Sciatic nerve (tissue), 2 donors: ENCODE results near the gene VPS4B. TPM values are rescaled to one million over a fixed set of nuclear protein-coding genes. Genes with fewer than 3 reads are reported as not detected.
A peak's percentile ranks its signal among the peaks of the same experiment; 100 is the strongest.
"Not testable (repeated sequence)": the region's sequence is repeated elsewhere in the genome, so short reads cannot be mapped to it uniquely, and the experiment has no call there.

Experiments used
- ATAC-seq: fragments of 200-7000 bp; cut with Tn5 transposase; one replicate; pipeline ENCODE4 v1.9.1; 2020; ENCODE audit warnings: mild to moderate bottlenecking, moderate library complexity
- DNase-seq: peaks from one replicate; pipeline ENCODE4 v3.0.0-alpha.2; 2020; ENCODE audit warnings: low spot score
- intact Hi-C: fragments of 100-400 bp; cut with DNase I; formaldehyde crosslinking; loops from one replicate; pipeline ENCODE4 v1.14.2; 2022
- total RNA-seq: library from RNA; stranded (reverse); fragmentation: NEBNext Ultra II Directional; extraction: Animal tissue kit (Norgen Biotek cat#: 25700); gene quantifications from one replicate; pipeline ENCODE4 v1.2.1, GENCODE V29; 2021
- donor health status: DM: no; HTN: no; CAD: no.
- donor health status: DM: no; HTN: no; CAD: no.

Gene VPS4B
- total RNA-seq = 60.4 TPM

DNA sequence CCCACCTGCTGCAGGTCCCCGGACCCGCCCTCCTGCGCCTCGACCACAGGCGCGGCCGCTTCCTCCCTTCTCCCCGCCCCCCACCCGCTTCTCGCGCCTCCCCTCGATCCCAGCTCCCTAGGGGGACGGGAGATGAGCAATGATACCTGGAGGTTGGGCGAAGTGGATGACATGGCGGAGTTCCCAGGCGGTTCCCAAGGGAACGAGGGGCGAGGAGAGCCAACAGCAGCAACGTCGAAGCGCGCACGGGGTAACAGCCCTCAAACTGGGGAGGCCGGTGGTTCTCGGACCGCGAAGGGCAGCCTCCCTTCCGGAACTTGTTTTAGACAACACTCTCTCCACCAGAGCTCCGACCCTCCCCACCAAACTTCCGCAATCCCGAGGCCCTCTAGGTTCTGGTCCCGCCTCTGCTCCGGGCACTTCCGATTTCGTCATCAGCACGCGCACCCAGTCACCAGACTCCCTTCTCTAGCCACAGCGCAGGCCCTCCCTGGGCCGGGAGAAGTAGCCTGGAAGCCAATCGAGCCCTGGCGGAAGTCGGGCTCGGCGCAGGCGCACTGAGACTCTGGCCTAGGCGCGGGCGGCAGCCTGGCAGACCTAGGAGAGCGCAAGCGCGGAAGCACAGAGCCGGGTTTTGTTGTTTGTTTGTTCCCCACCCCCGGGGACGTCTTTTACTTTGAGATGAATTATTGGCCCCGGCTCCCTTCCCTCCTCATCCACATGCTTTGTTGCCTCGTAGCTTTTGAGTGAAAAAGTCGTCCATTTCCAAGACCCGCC, at the start of gene VPS4B:
Gene VPS4B (minus strand): TSS at position 390 of the 777 bp plus-strand sequence. CDS start 217 bp downstream, at position 173.
- ATAC-seq (peak; percentile 99), DNase-seq (peak; percentile 100)
- intact Hi-C loops = no loop called here

DNA sequence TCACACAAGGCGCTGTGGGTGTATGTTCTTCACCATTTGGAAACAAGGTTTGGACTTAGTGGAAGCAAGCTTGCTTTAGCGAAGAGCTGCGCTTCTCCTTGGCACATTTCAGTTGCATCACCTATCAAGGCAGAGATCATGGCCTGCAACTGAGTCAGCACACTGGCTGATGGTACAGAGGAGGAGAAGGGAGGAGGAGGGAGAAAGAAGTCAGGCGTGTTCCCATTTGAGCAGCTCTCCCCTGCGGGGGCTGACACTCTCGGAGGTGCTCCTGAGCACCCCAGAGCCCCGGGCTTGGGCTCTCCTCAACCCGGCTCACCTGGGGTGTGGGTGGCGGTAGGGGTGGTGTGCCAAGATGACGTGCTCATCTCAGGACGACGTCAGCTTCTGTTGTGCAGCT, 48.5 kb upstream of the VPS4B start:
- DNase-seq (no peak), ATAC-seq (no peak)
- intact Hi-C loops = no loop called here

DNA sequence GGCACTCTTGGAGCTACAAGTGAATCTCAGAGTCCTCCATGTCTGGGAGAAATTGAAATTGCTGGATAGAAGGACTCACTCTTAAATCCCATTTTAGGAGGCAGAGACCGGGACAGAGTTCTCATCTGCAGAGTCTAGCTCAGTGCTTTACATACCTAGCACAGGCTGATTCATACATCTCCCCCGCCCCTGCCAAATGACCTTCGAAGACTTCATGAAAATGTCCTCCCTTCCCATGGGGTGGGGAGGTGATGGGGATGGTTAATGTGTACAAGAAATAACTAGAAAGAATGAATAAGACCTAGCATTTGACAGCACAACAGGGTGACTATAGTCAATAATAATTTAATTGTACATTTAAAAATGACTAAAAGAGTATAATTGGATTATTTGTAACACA, 46.3 kb upstream of the VPS4B start:
- ATAC-seq (no peak), DNase-seq (no peak)
- intact Hi-C loops = no loop called here

DNA sequence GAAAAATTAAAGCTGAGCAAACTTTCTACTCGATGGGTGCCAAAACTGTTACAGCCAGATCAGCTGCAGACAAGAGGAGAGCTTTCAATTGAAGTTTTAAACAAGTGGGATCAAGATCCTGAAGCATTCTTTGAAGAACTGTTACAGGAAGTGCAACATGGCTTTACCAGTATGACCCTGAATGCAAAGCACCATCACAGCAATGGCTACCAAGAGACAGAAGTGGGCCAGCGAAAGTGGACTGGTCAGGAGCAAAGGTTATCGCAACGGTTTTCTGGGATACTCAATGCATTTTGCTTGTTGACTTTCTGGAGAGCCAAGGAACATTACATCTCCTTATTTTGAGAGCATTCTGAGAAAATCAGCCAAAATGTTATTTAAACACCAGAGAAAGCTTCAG, 45.4 kb upstream of the VPS4B start:
- DNase-seq (no peak), ATAC-seq (no peak)
- intact Hi-C loops = no loop called here

DNA sequence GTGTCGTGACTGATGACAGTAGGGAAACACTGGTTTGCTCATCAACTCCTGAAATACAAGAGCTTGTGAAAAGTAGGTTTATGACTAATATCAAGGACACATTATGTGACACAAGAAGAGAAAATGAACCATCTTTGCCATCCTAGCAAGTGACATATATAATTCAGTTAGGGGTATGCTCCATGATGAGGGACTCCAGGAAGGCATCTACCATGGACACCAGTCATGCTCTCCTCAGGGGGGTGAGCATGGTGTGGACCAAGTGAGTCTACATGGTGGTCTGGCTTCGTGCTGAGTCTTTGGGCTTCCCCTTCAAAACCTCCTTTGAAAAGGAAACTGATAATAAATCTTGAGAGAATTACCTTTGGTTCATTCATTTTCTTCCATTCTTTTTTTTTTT, 42.8 kb upstream of the VPS4B start:
- DNase-seq = no peak
- no peak for ATAC-seq
- intact Hi-C loops = no loop called here

DNA sequence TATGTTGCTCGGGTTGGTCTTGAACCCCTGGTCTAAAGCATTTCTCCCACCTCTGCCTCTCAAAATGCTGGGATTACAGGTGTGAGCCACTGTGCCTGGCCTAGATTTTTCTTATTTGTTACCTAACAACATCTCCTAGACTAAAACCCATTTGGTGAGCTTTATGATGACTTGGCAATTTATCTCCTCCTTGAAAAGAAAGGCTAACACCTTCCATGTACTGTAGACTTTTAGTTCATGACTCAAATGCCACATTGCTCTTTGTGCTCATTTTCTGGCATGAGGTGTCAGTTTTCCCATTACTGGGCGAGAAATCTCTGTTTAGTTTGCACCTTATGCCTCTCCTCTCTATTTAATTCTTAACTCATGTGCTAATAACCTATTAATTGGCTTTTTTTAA, 42.2 kb upstream of the VPS4B start:
- intact Hi-C loops = no loop called here
- no peak for DNase-seq
- ATAC-seq = no peak

DNA sequence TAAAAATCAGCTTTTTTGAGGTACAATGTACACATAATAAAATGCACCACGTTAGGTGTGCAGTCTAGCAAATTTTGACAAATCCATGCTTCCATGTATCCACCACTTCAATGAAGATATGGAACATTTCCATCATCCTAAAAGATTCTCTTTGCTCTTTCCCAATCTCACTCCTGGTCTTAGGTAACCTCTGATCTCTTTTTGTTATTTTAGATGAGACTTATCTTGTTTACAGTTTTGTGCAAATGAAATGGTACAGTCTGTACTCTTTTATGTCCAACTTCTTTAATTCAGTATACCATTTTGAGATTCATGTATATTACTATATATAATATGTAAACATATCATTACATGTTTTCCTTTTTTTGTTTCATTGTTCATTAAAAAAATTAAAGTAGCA, 38.1 kb upstream of the VPS4B start:
- no peak for ATAC-seq
- intact Hi-C loops = no loop called here
- no peak for DNase-seq

DNA sequence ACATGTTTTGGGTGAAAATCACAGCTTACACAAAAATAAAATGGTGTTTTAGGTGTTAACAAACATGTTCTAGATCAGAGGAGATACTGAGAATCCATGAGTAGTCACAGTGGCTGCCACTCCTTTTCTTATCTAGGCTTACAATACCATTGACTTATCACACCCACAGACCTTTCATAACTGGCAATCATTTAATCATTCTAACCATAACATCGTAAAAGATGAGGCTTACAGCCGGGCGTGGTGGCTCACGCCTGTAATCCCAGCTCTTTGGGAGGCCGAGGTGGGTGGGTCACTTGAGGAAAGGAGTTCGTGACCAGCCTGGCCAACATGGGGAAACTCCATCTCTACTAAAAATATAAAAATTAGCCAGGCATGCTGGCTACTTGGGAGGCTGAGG, 35.7 kb upstream of the VPS4B start:
- DNase-seq (no peak), ATAC-seq (no peak)
- intact Hi-C loops = no loop called here

DNA sequence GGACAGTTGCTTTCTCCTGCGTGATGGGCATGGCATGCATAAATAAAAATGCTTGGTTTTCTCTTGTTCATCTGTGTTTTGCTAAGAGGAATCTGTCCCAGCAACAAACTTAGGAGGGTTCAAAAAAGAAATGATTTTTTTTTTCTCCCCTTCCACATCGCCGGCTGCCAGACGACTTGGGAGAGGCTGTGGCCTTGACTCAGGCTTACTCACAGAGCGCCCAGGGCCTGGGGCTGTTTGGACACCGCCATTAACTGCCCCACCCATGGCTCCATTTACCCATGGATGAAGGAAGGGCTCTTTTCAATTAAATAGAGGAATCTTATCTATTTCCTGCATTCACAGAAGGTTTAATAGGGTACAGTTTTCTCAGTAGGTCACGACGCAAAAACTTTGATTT, 32.2 kb upstream of the VPS4B start:
- no peak for DNase-seq
- no peak for ATAC-seq
- intact Hi-C loops = no loop called here

DNA sequence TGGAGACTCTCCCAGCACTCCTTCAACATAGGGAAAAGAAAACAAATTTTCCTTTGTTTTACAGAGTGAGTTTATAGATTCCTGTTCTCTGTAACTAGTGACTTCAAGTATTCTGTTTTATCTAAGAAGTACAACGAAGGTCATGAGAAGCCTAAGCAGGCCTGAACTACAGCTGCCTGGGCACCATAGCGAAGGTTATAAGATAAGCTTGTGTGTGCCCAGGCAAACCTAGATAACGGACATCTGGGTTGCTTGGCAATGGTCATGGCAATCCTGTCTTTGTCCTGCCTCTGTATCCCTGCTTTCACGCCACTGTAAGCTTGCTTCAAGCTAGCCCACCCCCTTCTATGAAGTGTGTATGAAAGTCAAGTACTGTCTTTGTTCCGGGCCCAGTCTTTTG, 30.5 kb upstream of the VPS4B start:
- ATAC-seq, DNase-seq, intact Hi-C loops: not testable (repeated sequence)

DNA sequence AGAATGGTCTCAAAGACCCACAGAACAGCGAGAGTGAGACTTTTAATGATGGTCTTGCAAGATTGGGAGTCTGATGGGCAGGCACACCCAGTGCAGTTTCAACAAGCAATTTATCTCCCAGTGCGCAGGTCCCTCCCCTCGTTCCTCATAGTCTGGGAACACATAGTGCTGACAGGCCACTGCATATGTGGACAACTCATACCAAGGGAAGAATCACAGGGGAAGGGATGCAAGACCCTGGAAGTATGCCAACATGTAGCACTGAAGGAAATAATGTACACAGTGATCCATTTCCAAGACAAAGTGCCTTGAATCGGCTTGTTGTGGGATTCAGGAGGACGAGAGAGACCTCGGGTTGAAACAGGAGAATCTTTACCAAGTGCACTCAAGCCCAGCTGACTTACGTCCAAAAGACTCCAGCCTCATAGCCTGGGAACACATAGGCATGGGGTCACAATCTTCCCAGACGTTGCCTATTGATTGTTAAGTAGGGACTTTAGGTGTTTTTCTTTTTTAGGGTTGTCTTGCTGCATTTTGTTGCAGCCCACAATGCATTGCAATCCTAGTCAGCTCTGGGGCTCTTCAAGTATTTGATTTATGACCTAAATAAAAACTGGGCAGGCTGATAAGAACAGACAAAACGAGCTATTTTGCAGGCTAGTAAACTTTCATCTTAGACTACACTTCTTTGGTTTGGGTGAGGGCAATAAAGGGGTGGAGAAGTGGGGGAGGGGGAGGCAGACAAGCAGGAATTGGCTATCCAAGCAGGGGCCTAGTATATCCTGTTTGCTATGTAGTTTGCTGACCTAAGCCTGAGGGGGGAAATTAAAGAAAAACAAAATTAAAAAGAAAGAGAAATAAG, 29.8 kb upstream of the VPS4B start:
- DNase-seq (no peak), ATAC-seq (no peak)
- intact Hi-C loops = no loop called here

DNA sequence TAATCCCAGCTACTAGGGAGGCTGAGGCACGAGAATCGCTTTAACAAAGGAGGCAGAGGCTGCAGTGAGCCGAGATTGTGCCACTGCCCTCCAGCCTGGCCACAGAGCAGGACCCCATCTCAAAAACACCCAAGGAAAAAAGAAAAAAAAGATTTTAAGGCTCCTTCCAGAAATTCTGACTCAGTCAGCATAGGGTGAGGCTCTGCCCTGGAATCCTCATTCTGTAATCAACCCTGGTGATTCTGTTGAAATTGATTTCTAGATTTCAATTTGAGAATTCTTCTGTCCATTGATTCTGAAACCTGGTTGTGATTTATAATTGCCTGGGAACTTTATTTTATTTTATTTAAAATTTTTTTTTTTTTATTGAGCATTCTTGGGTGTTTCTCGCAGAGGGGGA, 27.1 kb upstream of the VPS4B start:
- ATAC-seq = no peak
- intact Hi-C loops = loop anchor here (10.0 kb wide), 1 partner anchor 435 kb away; no protein-coding TSS in a partner anchor
- no peak for DNase-seq

DNA sequence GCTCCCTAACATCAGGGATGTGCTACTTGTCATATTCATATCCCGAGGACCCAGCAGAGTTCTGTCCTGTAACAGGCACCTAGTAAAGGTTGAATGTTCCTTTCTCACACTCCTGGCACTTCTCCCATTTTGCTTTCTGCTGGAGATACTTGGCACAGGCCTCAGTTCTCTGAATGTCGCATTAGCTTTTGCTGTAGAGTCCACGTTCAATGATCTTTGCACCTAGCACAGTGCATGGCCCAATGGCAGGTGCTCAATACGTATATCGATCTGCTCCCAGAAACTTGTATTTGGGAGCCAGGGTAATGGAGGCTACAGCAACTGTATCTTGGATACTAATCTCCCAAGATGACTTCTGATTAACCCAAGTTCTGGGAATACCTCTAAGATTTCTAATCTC, 24.8 kb upstream of the VPS4B start:
- DNase-seq (no peak), ATAC-seq (no peak)
- intact Hi-C loops = loop anchor here (10.0 kb wide), 1 partner anchor 432 kb away; no protein-coding TSS in a partner anchor

DNA sequence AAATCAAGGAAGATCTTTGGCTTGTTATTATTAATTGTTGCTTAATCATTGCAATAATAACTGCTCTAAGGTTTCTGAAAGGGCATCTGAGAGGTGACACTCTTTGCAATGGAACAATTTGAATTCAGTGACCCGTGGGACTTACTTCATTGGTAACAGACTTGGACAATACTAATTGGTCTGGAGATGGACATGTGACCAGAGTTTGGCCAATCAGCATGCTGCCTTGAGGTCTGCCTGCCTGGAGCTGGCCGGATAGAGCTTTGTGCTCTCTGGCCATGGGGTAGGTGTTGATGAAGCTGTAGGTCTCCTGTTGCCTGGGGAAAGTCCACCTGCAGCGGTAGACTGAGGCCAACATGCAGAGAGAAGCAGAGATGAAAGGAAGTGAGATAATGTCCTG, 24.0 kb upstream of the VPS4B start:
- DNase-seq (no peak), ATAC-seq (no peak)
- intact Hi-C loops = loop anchor here (10.0 kb wide), 1 partner anchor 431 kb away; no protein-coding TSS in a partner anchor

DNA sequence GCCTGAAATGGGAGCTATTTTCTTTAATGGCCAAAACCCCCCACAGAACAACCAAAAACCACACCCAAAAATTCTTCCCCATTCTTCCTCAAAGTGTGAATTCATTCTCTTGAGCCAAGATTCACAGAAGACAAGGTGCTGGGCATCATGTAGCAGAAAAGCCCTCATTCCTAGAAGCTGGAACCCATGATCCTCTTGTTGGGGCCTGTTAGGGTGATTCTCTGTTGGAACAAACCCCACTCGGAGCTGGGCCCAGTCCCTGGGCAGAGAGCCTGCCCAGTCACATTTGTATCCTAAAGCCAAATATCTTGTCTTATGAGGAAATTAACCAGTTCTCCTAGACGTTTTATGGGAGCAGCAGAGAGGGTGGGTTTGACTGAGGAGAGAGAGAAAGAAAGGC, 22.8 kb upstream of the VPS4B start:
- DNase-seq (no peak), ATAC-seq (peak; percentile 16)
- intact Hi-C loops = loop anchor here (10.0 kb wide), 1 partner anchor 430 kb away; no protein-coding TSS in a partner anchor

DNA sequence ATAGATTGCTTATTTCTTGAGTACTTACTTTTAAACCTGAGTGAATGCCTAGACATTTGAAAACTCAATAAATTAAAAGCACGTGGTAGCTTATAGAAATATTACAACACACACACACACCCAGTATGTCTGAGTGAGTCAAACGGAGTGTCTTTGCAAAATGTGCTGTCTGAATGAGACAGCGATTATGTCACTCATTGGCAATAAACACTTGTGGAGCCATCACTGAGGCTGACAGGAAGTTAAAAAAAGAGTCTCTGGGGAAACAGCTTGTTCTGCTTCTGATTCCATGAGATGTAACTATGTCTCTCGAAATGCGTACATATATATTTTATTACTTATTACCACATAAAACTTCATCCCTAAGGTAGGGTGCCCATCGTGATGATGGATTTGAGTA, 22.3 kb upstream of the VPS4B start:
- intact Hi-C loops = loop anchor here (10.0 kb wide), 1 partner anchor 430 kb away; no protein-coding TSS in a partner anchor
- no peak for DNase-seq
- ATAC-seq = peak; percentile 58

DNA sequence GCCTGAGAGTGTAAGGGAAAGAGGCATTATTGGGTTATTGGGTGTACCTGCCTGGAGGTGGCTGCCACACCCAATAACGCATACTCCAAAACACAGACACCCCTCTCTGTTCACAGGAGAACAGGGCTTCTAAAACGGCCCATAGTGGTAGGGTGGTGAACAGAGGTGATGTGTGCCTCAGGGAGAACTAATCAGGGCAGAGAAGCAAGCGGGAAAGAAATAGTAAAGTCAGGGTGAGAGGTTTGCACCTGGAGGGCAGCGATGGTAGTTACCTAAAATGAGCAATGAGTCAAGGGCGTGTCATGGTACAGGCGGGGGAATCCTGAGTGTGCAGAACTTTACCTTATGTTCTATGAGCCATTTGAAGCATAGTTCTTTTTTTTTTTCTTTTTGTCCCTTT, 21.6 kb upstream of the VPS4B start:
- intact Hi-C loops = loop anchor here (10.0 kb wide), 1 partner anchor 429 kb away; no protein-coding TSS in a partner anchor

DNA sequence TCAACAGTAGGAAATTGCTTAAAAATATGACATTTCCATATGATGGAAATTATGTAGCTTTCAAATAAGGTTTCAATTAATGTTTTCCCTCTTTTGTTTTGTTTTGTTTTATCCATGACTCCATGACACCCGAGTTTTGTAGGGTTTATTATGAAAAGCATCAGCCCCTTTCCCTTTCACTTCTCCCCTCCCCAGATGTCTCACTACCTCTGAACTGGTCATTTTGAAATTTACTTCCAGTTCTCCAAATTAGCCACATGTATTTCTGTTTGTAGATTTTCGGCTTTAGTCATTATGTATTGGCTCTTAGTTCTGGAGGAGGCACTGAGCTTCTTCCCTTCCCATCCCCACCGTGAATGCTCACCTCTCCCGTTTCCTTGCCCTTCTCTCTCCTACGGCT, 18.6 kb upstream of the VPS4B start:
- DNase-seq = no peak
- intact Hi-C loops = loop anchor here (10.0 kb wide), 1 partner anchor 426 kb away; no protein-coding TSS in a partner anchor
- no peak for ATAC-seq

More for the DNA sequence above, 21.6 kb upstream of the VPS4B start:
- no peak for DNase-seq
- ATAC-seq = no peak

DNA sequence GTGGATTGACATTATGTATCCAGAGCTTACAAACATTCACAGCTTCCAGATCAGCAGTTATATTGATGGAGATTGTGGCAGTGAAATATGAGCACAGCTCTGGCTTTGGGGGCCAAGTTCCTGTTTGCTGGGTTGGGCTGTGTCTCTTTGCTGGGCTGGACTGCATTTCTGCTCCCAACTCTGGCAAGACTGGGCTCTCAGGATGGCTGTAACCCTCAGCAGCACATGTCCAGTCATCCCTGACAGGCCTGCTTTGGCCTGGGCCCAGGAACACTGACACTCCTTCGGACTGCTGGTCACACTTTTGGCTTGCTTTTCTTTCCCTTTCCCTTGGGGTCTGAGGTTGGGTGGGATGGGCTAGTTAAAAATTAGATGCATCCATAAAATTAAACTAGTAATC, 17.9 kb upstream of the VPS4B start:
- ATAC-seq = no peak
- intact Hi-C loops = loop anchor here (10.0 kb wide), 1 partner anchor 425 kb away; no protein-coding TSS in a partner anchor
- DNase-seq = no peak

DNA sequence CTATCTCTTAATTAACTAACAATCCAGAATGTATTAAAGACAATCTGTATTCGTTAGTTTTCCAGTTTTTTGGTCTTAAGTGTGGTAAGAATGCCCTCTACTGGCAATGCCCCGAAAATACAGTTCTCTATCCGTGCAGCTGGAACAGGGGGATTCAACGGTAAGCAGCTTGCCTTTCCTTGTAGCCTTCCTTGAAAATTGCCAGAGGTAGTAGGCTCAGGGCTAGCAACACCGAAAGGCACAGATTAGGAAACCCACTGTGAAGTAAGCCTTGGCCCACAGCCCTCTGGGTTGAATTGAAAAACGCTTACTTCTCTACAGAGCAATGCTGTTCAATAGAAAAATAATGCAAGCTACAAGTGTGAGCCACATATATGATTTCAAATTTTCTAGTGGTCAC, 17.1 kb upstream of the VPS4B start:
- ATAC-seq = peak; percentile 70
- DNase-seq = no peak
- intact Hi-C loops = no loop called here
